Smooth muscle cell of bladder (primary cell): Measurements from ENCODE around the gene BORA. TPM values are rescaled to one million over a fixed set of nuclear protein-coding genes. Genes with fewer than 3 reads are reported as not detected.

Experiments used
- total RNA-seq: library from RNA; depleted of rRNA; stranded (reverse); fragments of >200 nt; gene quantifications from 2 replicates; pipeline ENCODE4 v1.2.3, GENCODE V29; 2014

The BORA gene
- total RNA-seq: 1.4 and 2.1 TPM in 2 replicates

DNA sequence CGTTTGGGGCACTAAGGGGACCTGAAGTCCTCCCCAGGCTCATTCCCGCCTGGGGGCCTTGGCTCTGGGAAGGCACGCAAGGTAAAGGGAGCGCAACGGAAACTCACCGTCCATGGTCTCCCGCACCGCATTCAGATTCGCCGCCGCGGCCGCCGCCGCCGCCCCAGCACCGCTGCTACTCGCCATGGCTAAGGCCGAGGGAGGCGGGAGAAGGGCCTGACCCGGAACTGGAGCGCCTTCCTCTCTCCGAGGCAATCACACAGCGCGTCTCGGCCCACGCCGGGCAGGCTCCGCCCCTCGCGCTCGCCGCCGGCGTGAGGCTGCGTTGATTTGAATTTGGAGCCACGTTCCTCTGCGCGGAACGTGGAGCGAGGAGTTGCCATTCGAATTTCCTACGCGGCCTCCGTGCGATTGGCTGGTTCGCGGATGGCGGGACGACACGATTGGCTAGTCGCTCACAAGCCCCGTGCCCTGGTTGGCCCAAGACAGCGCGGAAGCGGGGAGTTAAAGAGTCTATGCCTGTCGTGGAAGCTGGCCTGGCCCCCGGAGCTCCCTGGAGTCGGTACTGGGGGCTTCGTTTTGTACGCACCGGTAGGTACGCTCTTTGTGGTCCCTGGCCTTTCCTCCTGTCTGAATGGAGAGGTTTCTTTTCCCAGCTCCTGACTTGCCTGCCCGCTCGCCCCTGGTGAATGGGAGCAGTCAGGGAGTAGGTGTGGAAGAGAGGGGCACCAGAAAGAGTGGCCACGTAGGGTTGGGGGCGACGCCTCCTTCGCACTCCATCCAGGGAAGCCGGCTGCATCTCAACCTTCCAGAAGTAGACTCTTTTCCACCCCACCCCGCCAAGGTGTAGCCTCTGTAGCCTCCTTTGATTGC is at the start of gene BORA, which contains the start of gene MZT1:
TSS of gene BORA (plus strand) at position 507 of the 873 bp plus-strand sequence. CDS start 1,018 bp downstream, outside the sequence.
TSS of gene MZT1 (minus strand) at position 213 of the 873 bp plus-strand sequence. CDS start at position 186, 27 bp downstream.

DNA sequence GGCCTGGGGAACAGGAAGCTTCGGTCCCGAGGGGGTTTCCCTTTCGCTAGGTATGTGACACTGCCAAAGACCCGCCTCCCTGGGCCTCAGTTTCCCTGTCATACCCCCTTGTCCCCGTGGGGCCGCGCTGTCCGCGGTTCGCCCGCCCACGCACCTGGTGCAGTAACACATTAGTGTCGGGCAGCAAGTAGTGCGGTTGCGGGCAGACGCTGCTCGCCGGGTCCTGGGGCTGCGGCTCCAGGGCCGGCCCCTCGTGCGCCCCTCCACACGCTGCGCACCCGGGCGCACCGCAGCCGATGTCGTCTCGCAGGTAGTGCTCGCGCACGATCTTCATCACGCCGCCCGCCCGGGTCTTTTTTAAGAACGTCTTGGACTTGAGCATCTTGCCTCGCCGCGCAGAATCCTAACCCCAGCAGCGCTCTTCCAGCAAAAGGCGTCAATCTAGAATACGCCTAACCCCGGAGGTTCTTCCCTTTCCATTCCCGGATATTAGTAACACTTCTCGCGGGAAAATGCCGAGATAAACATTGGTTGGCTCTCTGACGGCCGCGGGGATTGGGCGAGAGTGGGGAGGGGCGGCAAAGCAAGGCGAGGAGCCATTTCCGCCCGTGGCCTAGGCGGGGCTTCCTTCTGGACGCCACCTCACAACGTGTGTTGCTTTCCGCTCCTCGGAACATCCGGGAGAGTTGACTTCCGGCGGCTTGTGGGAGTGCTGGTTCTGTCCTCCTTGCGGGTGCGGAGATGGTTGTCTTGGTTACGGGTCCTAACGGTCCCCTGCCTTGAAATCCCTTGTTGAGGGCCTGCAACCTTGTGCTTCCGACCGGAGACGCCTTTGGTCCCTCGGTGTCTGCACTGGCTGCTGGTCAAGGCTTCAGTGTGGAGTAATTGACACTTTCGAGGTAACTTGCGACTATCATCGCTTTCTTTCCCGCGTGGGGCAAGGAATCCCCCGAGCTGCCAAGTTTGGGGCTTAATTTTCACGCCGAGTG is 54.0 kb downstream of the BORA start, which contains the start of the genes DIS3 and PIBF1:
TSS of gene DIS3 (minus strand) at position 450 of the 989 bp plus-strand sequence. CDS start at position 382, 68 bp downstream.
TSS of gene PIBF1 (plus strand) at position 683 of the 989 bp plus-strand sequence. CDS start 1,337 bp downstream, outside the sequence.

Other genes starting within 250 kb of the BORA start
- 4.8 and 5.0 TPM in 2 replicates for gene MZT1, start 294 bp upstream of the BORA start, total RNA-seq
- gene DIS3, start 54.0 kb downstream of the BORA start, total RNA-seq: 25.5 and 31.2 TPM in 2 replicates
- 28.5 and 29.7 TPM in 2 replicates for gene PIBF1, start 54.2 kb downstream of the BORA start, total RNA-seq